Measurements from ENCODE around the gene CCN5. TPM values are rescaled to one million over a fixed set of nuclear protein-coding genes. Genes with fewer than 3 reads are reported as not detected.

CCN5 gene
- total and polyA plus RNA-seq, 9 donors = 47.4 to 296 (median 183) TPM

DNA sequence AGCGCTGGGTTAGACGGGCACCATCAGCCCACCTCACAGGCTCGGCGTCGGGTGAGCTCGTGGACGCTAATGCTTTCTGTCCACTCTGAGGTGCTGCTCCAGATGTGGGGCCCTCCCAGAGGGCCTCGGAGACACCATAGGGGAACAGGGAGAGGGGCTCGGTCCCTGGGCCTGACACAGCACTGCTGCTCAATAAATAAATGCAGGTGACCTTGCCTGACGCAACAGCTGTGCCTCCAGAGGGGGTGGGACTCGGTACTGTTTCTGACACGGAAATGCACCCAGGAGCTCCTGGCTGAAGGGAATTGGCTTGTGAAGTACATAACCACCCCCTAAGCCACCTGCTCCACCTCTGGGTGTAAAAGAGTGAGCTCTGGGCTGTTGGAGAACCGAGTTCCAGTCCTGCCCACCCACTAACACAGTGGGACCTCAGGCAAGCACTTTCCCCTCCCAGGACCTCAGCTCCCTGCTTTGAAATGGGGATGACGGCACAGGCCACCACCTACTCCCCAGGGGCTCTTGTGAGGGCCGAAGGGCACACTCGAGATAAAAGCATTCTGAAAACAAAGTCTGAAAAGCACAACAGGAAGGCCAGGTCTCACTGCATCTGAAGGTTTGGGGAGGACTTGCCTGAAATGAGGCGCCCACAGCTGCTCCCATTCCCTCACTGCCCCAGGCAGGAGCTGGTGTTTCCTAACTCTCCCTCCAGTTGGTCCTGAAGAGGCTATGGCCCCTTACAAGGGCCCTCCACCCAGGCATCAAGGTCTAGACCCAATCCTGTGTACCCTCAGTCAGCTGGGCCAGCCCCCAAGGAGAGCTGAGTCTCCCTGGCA is 37.1 kb downstream of the CCN5 start:
- Histone ChIP-seq H3K9me3 (no peaks in the 10 kb centered on the region), H3K27ac (no peak overlapping the region), H3K4me1 (ENCODE audit: insufficient read depth) (no peaks in the 10 kb centered on the region), H3K27me3 (no peaks in the 10 kb centered on the region), H3K36me3 (no peaks in the 10 kb centered on the region), H3K4me3 (no peak overlapping the region)
- intact Hi-C loops (cut with DNase I) = loop anchor here in 2 of 4 donors (5.0 to 10.0 kb wide), 3 partner anchors 110 to 1158 kb away; partner anchors contain the start of genes IFT52 (in 1 of the 2), STK4 (in 1 of the 2) and TOMM34 (in 1 of the 2)
- no peak for DNase-seq
- TF ChIP-seq, protein P1, sequence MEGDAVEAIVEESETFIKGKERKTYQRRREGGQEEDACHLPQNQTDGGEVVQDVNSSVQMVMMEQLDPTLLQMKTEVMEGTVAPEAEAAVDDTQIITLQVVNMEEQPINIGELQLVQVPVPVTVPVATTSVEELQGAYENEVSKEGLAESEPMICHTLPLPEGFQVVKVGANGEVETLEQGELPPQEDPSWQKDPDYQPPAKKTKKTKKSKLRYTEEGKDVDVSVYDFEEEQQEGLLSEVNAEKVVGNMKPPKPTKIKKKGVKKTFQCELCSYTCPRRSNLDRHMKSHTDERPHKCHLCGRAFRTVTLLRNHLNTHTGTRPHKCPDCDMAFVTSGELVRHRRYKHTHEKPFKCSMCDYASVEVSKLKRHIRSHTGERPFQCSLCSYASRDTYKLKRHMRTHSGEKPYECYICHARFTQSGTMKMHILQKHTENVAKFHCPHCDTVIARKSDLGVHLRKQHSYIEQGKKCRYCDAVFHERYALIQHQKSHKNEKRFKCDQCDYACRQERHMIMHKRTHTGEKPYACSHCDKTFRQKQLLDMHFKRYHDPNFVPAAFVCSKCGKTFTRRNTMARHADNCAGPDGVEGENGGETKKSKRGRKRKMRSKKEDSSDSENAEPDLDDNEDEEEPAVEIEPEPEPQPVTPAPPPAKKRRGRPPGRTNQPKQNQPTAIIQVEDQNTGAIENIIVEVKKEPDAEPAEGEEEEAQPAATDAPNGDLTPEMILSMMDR (IDR thresholded peaks at IDR 0.05) = no peak
- TF ChIP-seq EP300 (IDR thresholded peaks at IDR 0.05) (no peak), POLR2A (IDR thresholded peaks at IDR 0.05) (no peak)
- 44 to 64% (median 57%) methylated on average over 17 of the region's 17 CpGs for WGBS, 3 donors

DNA sequence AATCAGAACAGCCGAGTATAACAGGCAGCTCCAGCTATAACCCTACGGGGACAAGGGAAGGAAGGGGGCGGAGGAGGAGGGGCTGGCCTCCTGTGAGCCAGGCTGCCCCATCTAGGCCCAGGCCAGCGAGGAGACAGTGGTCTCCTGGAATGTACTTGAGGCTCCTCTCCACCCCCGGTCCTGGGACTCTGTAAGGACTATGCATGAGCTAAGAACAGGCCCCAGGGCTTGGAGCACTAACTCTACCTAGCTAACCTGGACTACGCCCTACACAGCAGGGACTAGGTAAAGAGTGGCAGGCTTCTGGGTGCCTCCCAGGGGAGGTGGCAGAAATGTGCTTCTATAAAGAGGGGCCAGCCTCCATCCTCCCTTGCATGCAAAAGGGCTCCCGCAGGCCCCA is 39.4 kb downstream of the CCN5 start:
- TF ChIP-seq EP300 (IDR thresholded peaks at IDR 0.05) = no peak
- TF ChIP-seq, protein P1 (IDR thresholded peaks at IDR 0.05) = no peak
- no peak for TF ChIP-seq POLR2A (IDR thresholded peaks at IDR 0.05)
- DNase-seq = no peak
- intact Hi-C loops (cut with DNase I) = loop anchor here in 2 of 4 donors (5.0 to 10.0 kb wide), 3 partner anchors 108 to 1160 kb away; partner anchors contain the start of genes IFT52 (in 1 of the 2), STK4 (in 1 of the 2) and TOMM34 (in 1 of the 2)
- no peaks in the 10 kb centered on the region for H3K9me3 ChIP-seq
- no peaks in the 10 kb centered on the region for H3K4me1 ChIP-seq (ENCODE audit: insufficient read depth)
- 66 to 74% (median 71%) methylated on average over 7 of the region's 7 CpGs for WGBS, 3 donors
- no peak overlapping the region for H3K27ac ChIP-seq
- no peak overlapping the region for H3K4me3 ChIP-seq
- no peaks in the 10 kb centered on the region for H3K27me3 ChIP-seq
- no peaks in the 10 kb centered on the region for H3K36me3 ChIP-seq

DNA sequence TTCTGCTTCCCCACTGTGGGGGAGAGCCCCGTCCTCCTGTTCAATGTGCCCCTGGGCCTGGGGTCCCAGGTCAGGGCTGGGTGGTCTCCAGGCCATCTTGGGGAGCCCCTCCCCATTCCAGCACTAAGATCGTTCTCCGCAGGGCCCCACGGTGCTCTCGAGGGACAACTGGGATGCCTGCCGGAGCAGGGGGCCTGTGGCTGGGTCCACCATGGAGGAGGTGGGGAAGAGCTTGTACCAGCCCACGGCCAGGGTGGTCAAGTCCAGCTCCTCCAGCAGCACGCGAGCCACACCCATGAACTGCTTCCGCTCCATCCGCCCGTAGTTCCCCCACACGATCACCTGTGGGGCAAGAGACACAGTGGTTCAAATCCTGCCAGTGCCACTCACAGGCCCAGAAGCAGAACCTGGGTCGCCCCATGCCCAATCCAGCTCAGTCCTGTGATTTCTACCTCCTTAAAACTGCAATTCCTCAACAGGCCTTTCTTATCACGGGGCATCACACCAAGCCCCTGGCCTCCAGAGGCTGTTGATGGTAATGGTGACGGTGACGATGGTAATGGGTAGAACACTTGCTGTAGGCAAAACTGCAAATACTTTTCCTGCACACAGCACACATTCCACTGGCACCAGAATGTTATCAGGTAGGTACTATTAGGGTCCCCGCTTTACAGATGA is 41.0 kb downstream of the CCN5 start:
- H3K27me3 ChIP-seq = no peaks in the 10 kb centered on the region
- no peaks in the 10 kb centered on the region for H3K36me3 ChIP-seq
- no peaks in the 10 kb centered on the region for H3K4me1 ChIP-seq (ENCODE audit: insufficient read depth)
- TF ChIP-seq POLR2A (IDR thresholded peaks at IDR 0.05) (no peak), EP300 (IDR thresholded peaks at IDR 0.05) (no peak)
- no peak overlapping the region for H3K4me3 ChIP-seq
- WGBS, 3 donors = 87 to 90% (median 87%) methylated on average over 18 of the region's 18 CpGs
- intact Hi-C loops (cut with DNase I) = loop anchor here in 1 of 4 donors (10.0 kb wide), 2 partner anchors 209 to 1161 kb away; partner anchors contain the start of genes IFT52, STK4 and TOMM34
- no peak for DNase-seq
- no peak overlapping the region for H3K27ac ChIP-seq
- H3K9me3 ChIP-seq = no peaks in the 10 kb centered on the region

DNA sequence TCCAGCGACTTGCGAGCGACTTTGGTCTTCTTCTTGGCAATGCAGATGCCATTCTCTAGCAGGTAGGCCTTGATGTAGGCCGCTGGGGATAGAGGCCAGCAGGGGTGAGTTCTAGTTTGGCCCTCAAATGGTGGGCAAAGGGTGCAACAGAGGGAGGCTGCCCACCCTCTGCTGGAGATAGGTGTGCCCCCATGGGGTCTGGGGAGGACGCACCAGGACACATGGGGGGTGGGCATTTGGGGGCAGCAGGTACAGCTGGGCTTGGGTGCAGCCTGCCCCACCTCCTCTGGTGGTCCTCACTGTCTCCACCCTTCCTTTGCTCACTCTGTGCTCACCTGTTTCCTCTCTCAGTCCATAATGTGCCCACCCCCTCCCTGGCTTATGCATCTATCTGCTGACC is 41.8 kb downstream of the CCN5 start:
- Histone ChIP-seq H3K4me1 (ENCODE audit: insufficient read depth) (no peaks in the 10 kb centered on the region), H3K27ac (no peak overlapping the region), H3K27me3 (no peaks in the 10 kb centered on the region), H3K4me3 (no peak overlapping the region), H3K9me3 (no peaks in the 10 kb centered on the region), H3K36me3 (no peaks in the 10 kb centered on the region)
- DNase-seq = no peak
- intact Hi-C loops (cut with DNase I) = loop anchor here in 1 of 4 donors (10.0 kb wide), 2 partner anchors 208 to 1162 kb away; partner anchors contain the start of genes IFT52, STK4 and TOMM34
- TF ChIP-seq POLR2A (IDR thresholded peaks at IDR 0.05) = no peak
- 95 to 98% (median 97%) methylated on average over 5 of the region's 5 CpGs for WGBS, 3 donors

Data from ovary (tissue), 9 donors.